GM21447 (cell line): ENCODE results near the gene ACADS.

ENCODE experiments used
- ATAC-seq: cut with Tn5 transposase; IDR thresholded peaks from one replicate; pipeline ENCODE4 v1.9.1; 2021; ENCODE audit not compliant: unreplicated experiment

The ACADS gene

DNA sequence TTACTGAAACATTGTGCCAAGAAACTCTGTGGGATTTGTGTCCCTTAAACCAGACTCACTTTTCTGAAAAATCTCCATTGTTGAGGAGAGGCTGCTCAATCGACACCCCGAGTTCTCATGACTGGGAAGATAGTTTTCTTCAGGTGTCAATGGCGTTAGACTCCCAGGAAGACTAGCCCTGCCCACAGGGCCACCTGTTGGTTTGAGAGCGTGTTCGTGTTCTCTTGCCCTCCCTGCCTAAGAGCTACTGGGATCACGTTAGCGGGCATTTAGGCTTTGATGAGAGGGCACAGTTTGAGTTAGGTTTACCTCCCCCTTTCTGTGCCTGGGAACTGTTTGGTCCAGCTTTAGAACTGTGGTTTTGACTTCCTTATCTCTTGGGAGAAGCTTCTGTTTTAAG is 26.1 kb upstream of the ACADS start:
- ATAC-seq, result no peak

DNA sequence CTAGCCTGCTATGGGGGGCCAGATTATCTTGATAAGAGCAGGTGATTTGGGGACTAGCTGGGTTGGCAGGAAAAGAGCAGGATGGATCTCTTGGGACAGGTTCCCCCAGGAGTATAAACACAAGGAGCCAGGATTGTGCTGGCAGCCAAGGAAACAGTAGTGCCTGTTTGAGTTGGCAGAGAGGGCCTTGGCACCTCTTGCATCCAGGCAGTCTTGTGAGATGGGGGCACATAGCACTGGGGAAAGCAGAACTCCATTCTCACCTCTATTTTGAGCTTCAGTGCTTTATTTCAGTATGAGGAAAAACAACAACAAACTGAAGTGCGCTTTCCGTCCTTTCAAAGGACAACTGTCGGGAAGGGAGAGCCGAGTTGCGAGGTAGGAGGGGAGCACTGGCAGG is 24.7 kb upstream of the ACADS start:
- no peak for ATAC-seq

DNA sequence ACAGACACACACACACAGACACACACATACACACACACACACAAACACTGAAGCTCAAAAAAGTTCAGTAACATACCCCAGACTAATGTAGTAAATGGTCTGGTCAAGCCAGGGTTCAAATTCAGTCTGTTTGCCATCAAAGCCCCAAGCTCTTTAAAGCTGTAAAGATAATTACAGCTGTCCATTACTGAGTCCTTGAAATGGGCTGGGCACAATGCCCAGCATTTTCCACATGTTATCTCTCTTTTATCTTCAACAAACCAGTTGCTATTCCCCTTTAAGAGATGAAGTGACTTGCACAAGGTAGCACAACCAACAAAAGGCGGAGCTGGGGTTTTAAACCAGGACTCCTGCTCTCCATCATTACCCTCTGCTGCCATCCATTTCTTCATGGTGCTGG is 23.0 kb upstream of the ACADS start:
- no peak for ATAC-seq

DNA sequence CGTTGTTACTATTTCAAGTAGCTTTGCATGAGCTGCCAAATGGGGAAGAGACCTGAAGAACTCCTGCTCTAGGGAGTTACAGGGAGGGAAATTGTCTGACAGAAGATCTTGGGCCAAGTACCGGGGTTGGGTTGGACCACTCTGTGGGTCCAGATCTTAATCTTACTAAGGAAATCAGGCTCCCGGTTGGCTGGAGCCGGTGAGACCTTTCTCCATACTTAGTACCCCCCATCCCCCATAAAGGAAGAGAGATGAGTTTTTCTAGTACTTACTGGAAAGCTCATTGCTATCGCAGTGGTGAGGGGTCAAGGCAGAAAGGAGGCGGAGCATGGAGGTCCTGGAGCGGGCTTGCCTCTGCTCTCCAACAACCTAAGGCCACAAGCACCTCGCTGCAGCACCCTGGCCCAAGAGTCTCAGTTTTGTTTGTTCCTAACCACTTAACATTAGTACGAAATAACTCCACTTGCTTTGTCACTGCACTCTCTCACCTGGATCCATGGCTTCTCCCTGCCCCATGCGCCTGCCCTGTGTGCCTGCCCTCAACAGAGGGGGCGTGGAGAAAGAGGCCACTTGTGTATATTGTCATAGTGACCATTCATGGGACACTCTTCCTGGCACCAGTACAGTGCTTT is 22.2 kb upstream of the ACADS start:
- no peak for ATAC-seq

DNA sequence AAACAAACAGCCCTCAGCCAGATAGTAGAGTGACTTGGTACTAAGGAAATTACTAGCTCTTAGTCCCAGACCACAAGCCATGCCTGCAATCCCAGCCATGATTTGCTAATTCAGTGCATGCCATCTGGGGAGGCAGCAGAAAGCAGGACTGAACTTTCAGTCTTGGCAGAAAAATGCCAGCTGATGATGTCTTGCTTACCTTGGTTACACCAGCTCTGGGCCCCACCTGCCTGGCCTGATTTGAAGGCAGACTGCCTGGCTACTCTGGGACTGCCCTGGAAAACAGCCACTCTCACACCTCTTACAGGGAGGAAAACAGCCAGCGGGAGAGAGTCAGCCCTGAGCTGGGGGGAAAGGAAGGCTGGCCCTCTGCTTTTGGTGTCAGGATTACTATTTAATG is 20.0 kb upstream of the ACADS start:
- ATAC-seq, result no peak

DNA sequence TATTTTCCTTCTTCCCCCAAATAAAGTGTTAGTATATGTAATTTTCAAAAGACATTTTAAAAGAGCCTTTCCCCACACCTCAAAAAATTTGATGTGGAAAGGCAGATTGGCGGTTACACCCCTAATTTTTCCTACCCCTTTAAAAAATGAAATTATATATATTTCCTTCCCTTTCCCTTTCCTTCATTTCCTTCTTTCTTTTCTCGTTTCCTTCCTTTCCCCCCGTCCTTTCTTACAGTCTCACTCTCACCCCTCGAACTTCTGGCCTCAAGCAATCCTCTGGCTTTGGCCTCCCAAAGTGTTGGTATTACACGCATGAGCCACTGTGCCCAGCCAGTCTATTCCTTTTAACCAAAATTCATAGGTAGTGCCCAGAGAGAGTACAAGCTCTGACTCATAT is 19.6 kb upstream of the ACADS start:
- ATAC-seq, result no peak

DNA sequence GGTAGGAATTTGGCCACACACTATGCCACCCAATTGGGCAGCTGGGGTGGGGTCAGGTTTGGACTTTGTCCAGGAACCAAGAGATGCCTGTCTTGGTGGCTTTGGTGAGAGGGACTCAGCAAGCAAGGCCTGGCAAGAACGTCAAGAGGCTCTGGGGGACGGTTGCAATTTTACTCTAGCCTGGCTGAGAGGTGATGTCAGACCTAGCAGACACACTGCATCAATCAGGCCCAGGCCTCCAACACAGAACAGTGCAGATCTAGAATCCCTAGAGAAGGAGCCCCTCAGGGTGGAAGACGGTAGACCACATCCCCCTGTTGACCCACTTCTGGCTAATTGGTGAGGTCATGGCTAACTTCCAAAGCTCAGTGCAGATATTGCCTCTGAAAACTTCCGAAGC is 17.0 kb upstream of the ACADS start:
- ATAC-seq, result no peak

DNA sequence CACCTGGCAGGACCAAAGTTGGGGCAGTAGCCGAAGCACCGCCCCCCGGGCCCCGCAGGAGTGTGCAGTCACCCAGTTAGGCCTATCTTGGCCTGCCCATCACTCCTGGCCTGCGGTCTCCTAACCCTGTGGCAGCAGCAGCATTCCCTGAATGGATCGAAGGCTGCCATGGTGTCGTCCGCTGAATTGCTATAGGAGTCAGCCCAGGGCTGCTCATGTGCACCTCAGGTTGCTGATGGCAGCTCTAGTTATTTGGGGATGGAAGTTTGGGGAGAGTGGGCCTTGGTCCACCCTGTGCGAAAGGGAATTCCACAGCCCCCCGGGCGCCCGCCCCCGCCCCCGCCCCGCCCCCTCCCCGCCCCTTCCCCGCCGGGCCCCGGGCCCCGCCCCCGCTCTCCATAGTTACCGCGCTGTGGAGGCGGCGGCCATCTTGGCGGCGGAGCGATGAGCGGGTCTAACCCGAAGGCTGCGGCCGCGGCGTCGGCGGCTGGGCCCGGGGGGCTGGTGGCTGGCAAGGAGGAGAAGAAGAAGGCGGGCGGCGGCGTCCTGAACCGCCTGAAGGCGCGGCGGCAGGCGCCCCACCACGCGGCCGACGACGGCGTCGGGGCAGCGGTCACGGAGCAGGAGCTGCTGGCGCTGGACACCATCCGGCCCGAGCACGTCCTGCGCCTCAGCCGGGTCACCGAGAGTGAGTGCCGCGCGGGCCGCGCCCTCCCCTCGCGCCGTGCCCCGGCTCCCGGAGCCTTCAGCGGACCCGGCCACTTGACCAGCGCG is 15.4 kb upstream of the ACADS start, which contains the start of gene UNC119B:
UNC119B (plus strand) TSS at position 428 of the 774 bp plus-strand sequence; CDS start at position 445, 17 bp downstream.
- ATAC-seq, result peak; percentile 67

DNA sequence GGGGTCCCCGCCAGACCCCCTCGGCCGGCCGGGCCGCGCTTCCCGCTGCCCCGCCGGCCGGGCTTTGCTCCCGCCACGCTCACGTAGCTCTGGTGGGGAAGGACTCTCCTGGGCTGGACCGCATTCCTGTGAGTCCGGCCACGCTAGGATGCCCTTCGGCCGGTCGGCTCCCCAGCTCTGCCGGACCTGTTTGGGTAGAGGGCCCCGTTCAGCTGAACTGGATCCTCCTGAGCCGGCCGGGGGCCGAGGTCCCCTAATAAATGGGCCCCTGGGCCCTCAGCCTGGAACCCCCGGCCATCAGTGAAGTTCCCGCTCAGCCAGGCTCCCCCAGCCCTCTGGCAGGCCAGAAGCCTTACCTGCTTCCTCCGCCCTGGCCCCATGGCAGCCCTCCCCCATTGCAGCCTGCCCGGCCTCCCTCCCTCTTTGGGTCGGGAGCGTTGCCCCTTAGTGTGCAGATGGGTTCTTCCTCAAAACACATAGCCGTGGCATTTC is 14.8 kb upstream of the ACADS start:
- no peak for ATAC-seq

DNA sequence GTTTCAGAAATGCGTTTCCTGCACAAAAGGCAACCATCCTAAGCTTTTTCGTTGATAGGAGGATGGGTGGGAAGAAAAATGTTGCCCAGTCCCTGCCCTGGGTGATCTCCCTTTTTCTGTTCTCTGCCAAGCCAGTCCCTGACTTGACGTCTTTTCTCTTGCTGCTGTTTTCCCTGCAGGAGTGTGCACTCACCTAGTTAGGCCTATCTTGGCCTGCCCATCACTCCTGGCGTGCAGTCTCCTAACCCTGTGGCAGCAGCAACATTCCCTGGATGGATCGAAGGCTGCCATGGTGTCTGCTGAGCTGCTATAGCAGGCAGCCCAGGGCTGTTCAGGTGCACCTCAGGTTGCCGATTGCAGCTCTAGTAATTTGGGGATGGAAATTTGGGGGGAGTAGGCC is 14.2 kb upstream of the ACADS start:
- no peak for ATAC-seq

DNA sequence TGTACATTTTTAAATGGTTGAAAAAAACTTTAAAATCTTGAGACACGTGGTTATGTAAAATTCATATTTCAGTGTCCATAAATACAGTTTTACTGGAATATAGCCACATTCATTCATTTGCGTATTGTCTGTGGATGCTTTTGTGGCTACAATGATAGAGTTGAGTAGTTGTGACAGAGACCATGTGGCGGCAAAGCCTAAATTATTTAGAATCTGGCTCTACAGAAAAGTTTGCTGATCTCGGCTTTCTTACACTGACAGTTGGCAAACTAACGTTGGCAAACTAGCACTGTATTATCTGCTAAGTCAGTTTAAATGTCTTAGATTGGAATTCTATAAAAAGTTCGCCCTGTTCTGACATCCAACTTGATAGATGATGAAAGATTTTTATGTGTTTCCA is 13.0 kb upstream of the ACADS start:
- no peak for ATAC-seq

DNA sequence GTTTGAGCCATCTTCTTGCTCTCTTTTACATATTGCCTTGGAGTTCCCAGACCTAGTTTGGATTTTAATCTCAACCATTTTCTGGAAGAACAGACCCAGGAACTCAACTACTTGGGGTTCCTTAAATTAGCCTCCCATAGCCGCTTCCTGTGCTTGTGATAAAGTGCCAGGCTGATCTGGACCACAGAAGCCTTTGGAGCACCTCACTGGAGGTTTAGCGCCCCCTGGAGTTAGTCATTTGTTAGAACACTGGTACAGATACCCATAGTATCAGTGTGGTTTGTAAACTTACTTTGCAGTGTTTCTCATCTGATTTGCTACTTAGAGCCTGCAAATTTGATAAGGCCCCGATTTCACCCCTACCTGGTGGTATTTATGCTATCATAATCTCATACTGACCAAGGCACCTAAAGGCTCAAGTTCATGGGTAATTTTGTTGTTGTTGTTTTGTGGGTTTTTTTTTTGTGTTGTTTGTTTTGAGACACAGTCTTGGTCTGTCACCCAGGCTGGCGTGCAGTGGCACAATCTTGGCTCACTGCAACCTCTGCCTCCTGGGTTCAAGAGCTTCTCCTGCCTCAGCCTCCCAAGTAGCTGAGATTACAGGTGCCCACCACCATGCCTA is 11.7 kb upstream of the ACADS start:
- no peak for ATAC-seq

DNA sequence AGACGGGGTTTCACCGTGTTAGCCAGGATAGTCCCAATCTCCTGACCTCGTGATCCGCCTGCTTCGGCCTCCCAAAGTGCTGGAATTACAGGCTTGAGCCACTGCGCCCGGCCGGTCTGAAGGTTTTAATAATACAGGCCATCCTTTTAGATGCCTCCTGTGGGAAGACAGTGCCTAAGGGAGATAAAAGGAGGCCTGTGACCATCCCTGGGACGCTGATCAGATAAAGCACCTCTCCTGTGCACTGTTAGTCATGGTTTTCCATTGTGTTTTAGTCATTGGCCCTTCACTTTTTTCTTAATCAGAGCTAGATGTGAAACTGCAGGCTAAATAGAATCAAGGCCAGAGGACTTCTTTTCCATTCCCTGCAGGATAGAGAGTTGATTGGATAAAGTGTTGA is 7.6 kb upstream of the ACADS start:
- no peak for ATAC-seq

DNA sequence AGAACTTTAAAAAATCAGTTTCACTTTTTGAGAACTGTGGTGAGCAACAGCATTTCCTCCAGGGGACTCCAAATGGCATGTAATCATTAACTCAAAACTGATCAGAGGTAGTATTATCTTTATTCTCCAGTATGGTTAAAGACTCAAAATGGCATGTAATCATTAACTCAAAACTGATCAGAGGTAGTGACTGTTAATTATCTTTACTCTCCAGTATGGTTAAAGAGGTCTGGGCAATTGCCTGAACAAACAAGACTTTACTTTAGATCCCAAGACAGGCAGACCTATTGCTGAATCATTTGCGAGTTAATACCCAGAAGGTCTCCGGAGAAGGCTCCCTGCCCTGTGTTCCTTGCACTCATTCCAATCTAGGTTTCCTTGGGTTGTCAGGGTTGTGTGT is 6.6 kb upstream of the ACADS start:
- ATAC-seq, result no peak

DNA sequence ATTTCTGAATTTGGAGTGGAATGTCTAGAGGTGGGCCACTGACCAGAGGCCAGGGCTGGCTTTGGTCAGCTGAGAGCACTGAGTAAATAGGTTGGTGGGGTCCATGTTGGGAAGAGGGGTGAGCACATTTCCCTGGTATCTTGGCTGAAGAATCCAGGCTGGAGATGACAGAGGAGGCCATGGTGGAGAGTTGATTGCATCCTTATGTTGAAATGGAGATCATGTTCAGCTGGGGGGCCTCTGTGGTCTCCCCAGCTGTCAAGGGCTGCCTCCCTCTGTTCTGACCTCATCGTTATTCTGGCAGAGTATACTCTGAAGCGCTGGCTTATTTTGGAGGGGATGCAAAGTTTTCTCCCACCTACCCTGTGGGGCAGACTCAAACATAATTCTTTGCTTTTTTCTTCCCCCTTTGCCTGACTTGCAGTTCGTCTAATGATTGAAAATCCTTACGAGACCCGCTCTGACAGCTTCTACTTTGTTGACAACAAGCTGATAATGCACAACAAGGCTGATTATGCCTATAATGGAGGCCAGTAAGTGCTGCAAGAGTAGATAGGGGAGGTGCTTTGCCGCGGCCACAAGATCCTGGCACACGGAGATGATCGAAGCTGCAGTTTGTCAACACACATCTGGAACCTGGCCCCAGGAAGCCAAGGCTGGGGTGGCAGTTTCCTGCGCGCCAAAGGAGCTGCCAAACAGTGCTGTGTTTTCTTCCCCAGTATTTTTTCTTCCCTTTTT is 6.0 kb upstream of the ACADS start:
- ATAC-seq, result no peak

DNA sequence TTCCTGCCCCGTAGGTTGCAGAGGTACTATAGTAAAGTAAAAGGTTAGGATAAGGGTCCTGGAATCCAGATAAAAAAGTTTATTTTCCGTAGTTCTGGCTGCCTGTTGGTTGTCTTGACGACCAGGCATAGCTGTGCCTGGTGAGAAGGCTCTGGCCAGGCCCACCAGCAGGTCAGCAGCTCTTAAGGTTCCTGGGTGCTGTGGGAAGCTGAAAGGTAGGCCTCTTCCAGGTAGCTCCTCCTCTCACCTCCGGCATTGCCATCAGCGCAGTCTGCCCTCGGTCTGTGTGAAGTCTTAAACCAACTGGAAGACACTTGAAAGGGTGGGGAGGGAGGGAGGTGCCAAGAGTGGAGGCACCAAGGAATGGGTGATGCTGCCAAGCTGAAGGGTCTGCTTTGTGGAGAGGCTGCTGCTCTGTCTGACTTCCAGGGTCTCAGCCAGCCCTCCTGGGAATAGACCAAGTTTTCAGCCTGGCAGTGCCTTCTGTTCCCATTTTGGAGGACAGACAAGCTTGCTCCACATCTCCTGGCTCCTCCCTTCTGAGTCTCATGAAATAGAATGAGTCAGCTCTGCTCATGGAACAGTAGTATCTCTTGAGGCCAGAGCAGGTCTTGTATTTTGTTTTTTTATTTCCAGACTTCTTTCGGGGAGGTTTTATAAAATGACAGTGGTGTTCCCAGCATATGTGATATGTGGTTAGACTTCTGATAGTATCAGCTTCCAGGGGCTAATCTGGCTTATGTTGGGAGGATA is 5.2 kb upstream of the ACADS start:
- no peak for ATAC-seq

DNA sequence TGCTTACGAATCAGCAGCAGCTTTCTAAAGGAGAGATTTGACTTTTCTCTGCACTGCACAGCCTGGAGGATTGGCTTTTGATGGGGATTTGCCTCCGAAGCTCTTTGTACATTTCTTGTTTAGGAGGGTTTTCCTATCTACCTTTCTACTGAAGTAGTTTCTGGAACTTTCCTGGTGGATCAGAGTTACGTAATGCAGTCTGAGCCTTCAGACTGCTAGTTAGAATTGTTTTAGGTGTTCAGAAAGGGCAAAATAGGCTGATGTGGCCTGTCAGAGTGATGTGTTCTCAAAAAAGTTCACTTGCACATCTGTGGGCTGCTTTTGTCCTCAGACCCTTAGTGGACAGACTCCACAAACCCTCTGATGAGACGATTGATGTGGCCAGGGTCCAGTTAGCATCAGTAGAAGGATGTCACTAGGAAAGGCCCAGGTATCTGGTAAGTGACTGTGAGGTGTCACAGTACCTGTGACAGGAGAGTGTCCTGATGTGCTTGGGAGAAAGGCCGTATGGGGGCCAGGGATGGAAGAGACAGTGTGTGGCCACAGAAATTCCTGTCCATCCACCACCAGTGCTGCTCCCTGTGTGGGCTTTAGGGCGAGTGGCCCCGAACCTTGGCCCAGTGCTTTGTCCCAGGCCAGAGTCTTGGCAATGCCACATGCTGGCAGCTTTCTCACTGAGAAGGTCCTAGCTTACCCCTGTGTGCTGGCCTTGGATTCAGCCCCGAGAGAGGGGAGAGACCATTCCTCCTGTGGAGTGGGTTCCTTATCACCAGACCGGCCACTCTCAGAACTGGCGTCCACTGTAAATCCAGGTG is 4.4 kb upstream of the ACADS start:
- no peak for ATAC-seq

DNA sequence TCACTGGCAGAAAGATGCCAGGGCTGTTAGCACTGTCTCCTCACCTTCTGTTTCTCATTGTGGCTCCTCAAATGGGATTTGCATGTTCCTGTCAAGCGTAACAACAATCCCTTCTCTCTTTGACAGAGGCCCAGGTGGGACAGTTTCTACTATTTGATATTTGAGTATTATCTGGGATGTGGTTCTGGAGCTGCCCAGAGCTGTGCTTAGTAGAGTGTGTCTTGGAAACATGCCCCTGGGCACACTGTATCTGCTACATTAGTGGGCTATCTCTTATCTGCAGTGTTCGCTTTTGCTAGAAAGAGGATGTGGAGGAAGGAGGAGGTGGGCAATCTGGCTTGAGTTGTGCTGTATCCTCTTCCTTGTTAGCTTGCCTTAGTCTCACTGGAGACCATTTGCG is 3.8 kb upstream of the ACADS start:
- ATAC-seq, result no peak

DNA sequence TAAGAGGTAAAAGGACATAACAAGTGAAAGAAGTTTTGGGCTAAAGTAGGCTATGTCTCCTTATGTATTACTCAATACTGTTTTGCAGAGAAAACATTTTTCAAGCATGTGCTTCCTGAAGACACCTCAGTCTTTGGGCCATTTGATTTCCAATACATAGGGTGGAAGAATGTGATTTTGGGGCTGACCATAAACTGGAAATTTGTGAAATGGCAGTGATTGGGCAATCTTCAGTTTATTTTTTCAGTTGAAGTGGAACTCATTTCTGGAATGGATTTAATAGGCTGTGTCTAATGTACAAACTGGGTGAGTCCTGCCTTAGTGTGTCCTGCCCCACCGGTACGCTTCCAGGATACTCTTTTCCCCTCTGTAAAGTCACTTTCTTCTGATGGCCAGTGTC is 2.8 kb upstream of the ACADS start:
- ATAC-seq, result no peak

DNA sequence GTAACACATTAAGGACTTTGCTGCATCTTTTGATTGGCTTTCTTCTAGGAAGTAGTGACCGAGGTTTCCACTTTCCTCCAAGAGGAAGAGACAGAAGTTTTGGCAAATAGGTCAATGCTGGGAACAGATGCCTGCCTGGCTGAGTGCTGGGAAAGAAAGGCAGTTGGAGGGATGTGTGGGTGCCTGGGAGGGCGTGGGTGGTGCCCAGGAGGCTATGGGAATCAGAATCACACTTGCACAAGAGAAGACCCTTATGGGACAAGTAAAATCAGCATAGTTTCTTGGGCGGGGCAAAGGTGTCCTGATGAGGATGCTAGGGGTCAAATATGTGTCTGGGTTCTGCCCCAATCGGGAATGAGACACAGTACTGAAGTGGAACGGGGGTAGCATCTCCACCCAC is 906 bp upstream of the ACADS start:
- ATAC-seq, result no peak
